ENCODE results near the gene PIK3CA.
"Not testable (repeated sequence)": the region's sequence is repeated elsewhere in the genome, so short reads cannot be mapped to it uniquely, and the experiment has no call there.

Gene PIK3CA

DNA sequence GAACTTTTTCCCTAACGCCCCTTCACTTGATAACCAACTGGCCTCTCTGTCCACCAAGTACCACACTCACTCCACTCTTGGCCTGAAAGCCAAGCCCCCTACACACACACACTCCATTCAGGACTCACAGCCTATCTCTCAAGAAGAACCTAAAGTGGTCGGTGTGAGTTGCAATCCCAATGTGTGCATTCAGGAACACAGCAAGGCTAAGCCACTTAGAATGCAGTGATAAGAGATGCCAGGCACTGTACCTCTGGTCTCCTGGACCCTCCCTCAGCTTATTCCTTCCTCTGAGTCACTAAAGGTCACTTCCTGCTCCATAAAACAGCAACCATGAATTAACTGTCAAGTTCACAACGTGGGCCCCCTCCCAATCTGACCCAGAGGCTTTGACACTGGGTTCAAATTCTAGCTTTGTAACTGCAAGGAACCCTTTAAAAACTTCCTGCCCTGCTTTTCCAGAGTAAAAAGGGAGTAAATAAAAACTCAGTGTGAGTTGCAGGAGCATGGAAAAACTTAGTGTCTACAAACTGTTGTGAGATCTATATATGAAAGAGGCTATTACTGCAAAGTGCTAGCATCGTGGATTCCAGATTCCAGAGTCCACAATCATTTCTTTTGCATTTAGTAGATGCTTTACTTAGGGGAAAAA lies 120.4 kb downstream of the PIK3CA start:
- no peak for TF ChIP-seq CTBP1 (IDR thresholded peaks at IDR 0.05; ENCODE audit: borderline replicate concordance)
- no peak for TF ChIP-seq FOXA1 (IDR thresholded peaks at IDR 0.05)
- ChIA-PET POLR2A (no interaction called here), CTCF (no interaction called here)
- no peak for DNase-seq (ENCODE audit: extremely low spot score)

- DNase-seq (ENCODE audit: extremely low spot score) = no peak
- ChIA-PET CTCF (no interaction called here), POLR2A (no interaction called here)
- no peak for TF ChIP-seq FOXM1 (IDR thresholded peaks at IDR 0.05; ENCODE audit: borderline replicate concordance)
- TF ChIP-seq CTBP1 (IDR thresholded peaks at IDR 0.05; ENCODE audit: borderline replicate concordance) = no peak
- TF ChIP-seq, protein P1, sequence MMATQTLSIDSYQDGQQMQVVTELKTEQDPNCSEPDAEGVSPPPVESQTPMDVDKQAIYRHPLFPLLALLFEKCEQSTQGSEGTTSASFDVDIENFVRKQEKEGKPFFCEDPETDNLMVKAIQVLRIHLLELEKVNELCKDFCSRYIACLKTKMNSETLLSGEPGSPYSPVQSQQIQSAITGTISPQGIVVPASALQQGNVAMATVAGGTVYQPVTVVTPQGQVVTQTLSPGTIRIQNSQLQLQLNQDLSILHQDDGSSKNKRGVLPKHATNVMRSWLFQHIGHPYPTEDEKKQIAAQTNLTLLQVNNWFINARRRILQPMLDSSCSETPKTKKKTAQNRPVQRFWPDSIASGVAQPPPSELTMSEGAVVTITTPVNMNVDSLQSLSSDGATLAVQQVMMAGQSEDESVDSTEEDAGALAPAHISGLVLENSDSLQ (IDR thresholded peaks at IDR 0.05) = no peak
- no peak for TF ChIP-seq ELF4 (IDR thresholded peaks at IDR 0.05)
- no peak for TF ChIP-seq TARDBP (IDR thresholded peaks at IDR 0.05)
- no peak for TF ChIP-seq SUZ12 (IDR thresholded peaks at IDR 0.05)
- TF ChIP-seq ZNF384 (IDR thresholded peaks at IDR 0.05) = no peak
- no peak for TF ChIP-seq SP1 (IDR thresholded peaks at IDR 0.05)
- TF ChIP-seq FOXK2 (IDR thresholded peaks at IDR 0.05) = no peak
- no peak for TF ChIP-seq FOXA1 (IDR thresholded peaks at IDR 0.05)
- no peak for TF ChIP-seq LEF1 (IDR thresholded peaks at IDR 0.05; ENCODE audit: borderline replicate concordance)
- TF ChIP-seq HDGF (IDR thresholded peaks at IDR 0.05; ENCODE audit: borderline replicate concordance) = no peak
- TF ChIP-seq ARNT (IDR thresholded peaks at IDR 0.05) = no peak
- no peak for TF ChIP-seq L3MBTL2 (conservative IDR thresholded peaks at IDR 0.05)
- no peak for TF ChIP-seq NFRKB (IDR thresholded peaks at IDR 0.05)
- no peak for TF ChIP-seq BHLHE40 (IDR thresholded peaks at IDR 0.05; ENCODE audit: borderline replicate concordance)
Observed at GRCh38 chr3:179269152-179269707, 121.1 kb downstream of the PIK3CA start.

DNA sequence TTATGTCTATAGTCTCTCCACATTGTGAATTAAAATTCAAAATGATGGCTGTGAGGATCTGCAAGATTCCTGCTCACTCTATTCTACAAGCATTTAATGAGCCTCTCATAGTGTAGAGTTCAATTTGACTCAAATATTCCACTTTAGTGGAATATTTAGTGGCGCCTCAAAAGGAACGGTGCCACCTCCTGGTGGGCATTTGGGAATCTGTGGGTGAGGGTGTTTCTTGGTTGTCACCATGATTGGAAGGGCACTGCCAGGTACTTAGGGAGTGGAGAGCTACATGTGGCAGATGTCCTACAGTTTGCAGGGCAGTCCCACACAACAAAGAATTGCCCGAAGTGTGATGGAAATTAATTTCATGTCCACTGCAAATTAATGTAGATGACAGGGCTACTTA lies 124.2 kb downstream of the PIK3CA start:
- DNase-seq (ENCODE audit: extremely low spot score) = no peak
- POLR2A ChIA-PET = no interaction called here
- CTCF ChIA-PET = interaction anchor here (0.6 kb wide), 2 partner anchors 48 to 253 kb away, joined by 3 to 4 read pairs; no protein-coding TSS in a partner anchor
- TF ChIP-seq, protein P1 (IDR thresholded peaks at IDR 0.05) = no peak
- TF ChIP-seq ELF4 (IDR thresholded peaks at IDR 0.05) (no peak), HDGF (IDR thresholded peaks at IDR 0.05; ENCODE audit: borderline replicate concordance) (no peak), SUZ12 (IDR thresholded peaks at IDR 0.05) (no peak), FOXA1 (IDR thresholded peaks at IDR 0.05) (no peak), BHLHE40 (IDR thresholded peaks at IDR 0.05; ENCODE audit: borderline replicate concordance) (no peak), ARNT (IDR thresholded peaks at IDR 0.05) (no peak), LEF1 (IDR thresholded peaks at IDR 0.05; ENCODE audit: borderline replicate concordance) (no peak), FOXK2 (IDR thresholded peaks at IDR 0.05) (no peak), TARDBP (IDR thresholded peaks at IDR 0.05) (no peak), NFRKB (IDR thresholded peaks at IDR 0.05) (no peak), SP1 (IDR thresholded peaks at IDR 0.05) (no peak), CTBP1 (IDR thresholded peaks at IDR 0.05; ENCODE audit: borderline replicate concordance) (no peak), L3MBTL2 (conservative IDR thresholded peaks at IDR 0.05) (no peak), ZNF384 (IDR thresholded peaks at IDR 0.05) (no peak), FOXM1 (IDR thresholded peaks at IDR 0.05; ENCODE audit: borderline replicate concordance) (no peak)

DNA sequence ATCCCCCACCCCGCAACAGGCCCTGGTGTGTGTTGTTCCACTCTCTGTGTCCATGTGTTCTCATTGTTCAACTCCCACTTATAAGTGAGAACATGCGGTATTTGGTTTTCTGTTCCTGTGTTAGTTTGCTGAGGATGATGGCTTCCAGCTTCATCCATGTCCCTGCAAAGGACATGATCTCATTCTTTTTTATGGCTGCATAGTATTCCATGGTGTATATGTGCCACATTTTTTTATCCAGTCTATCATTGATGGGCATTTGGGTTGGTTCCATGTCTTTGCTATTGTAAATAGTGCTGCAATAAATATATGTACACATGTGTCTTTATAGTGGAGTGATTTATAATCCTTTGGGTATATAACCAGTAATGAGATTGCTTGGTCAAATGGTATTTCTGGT lies 126.3 kb downstream of the PIK3CA start:
- CTCF ChIA-PET; POLR2A ChIA-PET; DNase-seq (ENCODE audit: extremely low spot score): not testable (repeated sequence)

DNA sequence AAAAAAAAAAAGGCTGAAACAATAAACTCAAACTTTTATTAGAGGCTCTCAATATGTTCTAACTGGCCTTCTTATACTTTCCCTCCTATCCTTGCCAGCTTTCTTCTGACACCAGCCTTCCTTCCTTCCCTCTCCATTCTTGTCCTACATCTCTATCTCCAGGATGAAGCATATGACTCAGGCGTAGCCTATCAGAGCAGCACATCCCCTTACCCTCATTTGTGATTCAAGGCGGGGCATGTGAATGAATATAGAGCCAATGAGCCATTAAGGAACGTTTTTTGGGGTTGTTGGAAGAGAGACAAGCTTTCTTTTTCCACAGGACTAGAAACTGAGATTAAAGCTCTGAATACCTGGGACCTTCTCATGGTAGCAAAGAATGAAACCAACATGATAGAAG lies 127.8 kb downstream of the PIK3CA start:
- TF ChIP-seq, protein P1 (IDR thresholded peaks at IDR 0.05) = no peak
- no peak for TF ChIP-seq ARNT (IDR thresholded peaks at IDR 0.05)
- no peak for TF ChIP-seq SUZ12 (IDR thresholded peaks at IDR 0.05)
- no peak for TF ChIP-seq HDGF (IDR thresholded peaks at IDR 0.05; ENCODE audit: borderline replicate concordance)
- TF ChIP-seq CTBP1 (IDR thresholded peaks at IDR 0.05; ENCODE audit: borderline replicate concordance) = no peak
- TF ChIP-seq FOXM1 (IDR thresholded peaks at IDR 0.05; ENCODE audit: borderline replicate concordance) = no peak
- TF ChIP-seq FOXA1 (IDR thresholded peaks at IDR 0.05) = no peak
- TF ChIP-seq SP1 (IDR thresholded peaks at IDR 0.05) = no peak
- no peak for TF ChIP-seq LEF1 (IDR thresholded peaks at IDR 0.05; ENCODE audit: borderline replicate concordance)
- no peak for TF ChIP-seq FOXK2 (IDR thresholded peaks at IDR 0.05)
- TF ChIP-seq ZNF384 (IDR thresholded peaks at IDR 0.05) = no peak
- no peak for TF ChIP-seq NFRKB (IDR thresholded peaks at IDR 0.05)
- TF ChIP-seq TARDBP (IDR thresholded peaks at IDR 0.05) = no peak
- TF ChIP-seq L3MBTL2 (conservative IDR thresholded peaks at IDR 0.05) = no peak
- TF ChIP-seq BHLHE40 (IDR thresholded peaks at IDR 0.05; ENCODE audit: borderline replicate concordance) = no peak
- no peak for TF ChIP-seq ELF4 (IDR thresholded peaks at IDR 0.05)
- ChIA-PET CTCF (interaction anchor here (0.7 kb wide), 1 partner anchor 319 kb away, joined by 3 read pairs; no protein-coding TSS in a partner anchor), POLR2A (interaction anchor here (1.3 kb wide), 1 partner anchor 10 kb away, joined by 4 read pairs; no protein-coding TSS in a partner anchor)

DNA sequence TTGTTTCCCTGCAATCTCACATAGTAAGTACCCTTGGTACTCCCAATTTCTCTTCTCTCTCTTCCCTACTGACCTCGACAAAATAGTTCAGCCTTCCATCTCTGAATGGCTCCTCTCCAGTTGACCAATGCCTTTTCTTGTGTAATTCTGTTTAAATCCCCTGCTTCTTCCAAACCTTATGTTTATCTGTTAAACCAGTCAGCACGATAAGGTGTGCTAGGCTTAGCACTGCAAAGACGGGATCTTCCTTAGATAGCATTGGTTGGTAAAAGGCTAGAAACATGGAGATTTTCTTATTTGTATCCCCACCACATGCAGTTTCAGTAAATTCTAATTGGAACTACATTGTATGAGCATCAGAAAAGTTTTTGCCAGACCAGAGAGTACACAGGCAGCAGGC lies 128.6 kb downstream of the PIK3CA start:
- CTCF ChIA-PET = no interaction called here
- TF ChIP-seq LEF1 (IDR thresholded peaks at IDR 0.05; ENCODE audit: borderline replicate concordance) (no peak), SUZ12 (IDR thresholded peaks at IDR 0.05) (no peak), FOXM1 (IDR thresholded peaks at IDR 0.05; ENCODE audit: borderline replicate concordance) (no peak), FOXK2 (IDR thresholded peaks at IDR 0.05) (no peak), HDGF (IDR thresholded peaks at IDR 0.05; ENCODE audit: borderline replicate concordance) (no peak), SP1 (IDR thresholded peaks at IDR 0.05) (no peak), ELF4 (IDR thresholded peaks at IDR 0.05) (no peak)
- no peak for DNase-seq (ENCODE audit: extremely low spot score)
- POLR2A ChIA-PET = no interaction called here

More for the DNA sequence above, 127.8 kb downstream of the PIK3CA start:
- DNase-seq (ENCODE audit: extremely low spot score) = no peak

Data from HEK293T (cell line).